MM.1S (cell line): ENCODE results near the gene CDCP2.

Source experiments
- DNase-seq: peaks from one replicate; pipeline ENCODE4 v3.0.0-alpha.2; 2015
- H2AFZ ChIP-seq: fragments of 300-600 bp; sonication (generic); 2 replicates; pipeline ENCODE4 v1.6.0; 2016; ENCODE audit warnings: antibody characterized with exemption, low read length
- H3F3A ChIP-seq: fragments of 300-600 bp; sonication (generic); 2 replicates; pipeline ENCODE4 v1.6.1; 2016; ENCODE audit warnings: mild to moderate bottlenecking, antibody characterized with exemption, low read length, moderate library complexity, mixed read lengths; ENCODE audit not compliant: insufficient read depth
- H3K27ac ChIP-seq: fragments of 300-600 bp; sonication (generic); 2 replicates; pipeline ENCODE4 v1.5.1; 2016; ENCODE audit warnings: mild to moderate bottlenecking, low read length
- H3K27me3 ChIP-seq: fragments of 300-600 bp; sonication (generic); replicated peaks from 2 replicates; pipeline ENCODE4 v1.6.0; 2016; ENCODE audit warnings: low read length; ENCODE audit not compliant: insufficient read depth
- H3K36me3 ChIP-seq: fragments of 300-600 bp; sonication (generic); replicated peaks from 2 replicates; pipeline ENCODE4 v1.6.1; 2016; ENCODE audit warnings: mild to moderate bottlenecking, low read length, mixed read lengths; ENCODE audit not compliant: insufficient read depth
- H3K4me1 ChIP-seq: fragments of 300-600 bp; sonication (generic); 2 replicates; pipeline ENCODE4 v1.6.1; 2016; ENCODE audit warnings: low read length, mixed read lengths
- H3K4me2 ChIP-seq: fragments of 300-600 bp; sonication (generic); 2 replicates; pipeline ENCODE4 v1.6.0; 2016; ENCODE audit warnings: low read depth, low read length
- H3K4me3 ChIP-seq: fragments of 300-600 bp; sonication (generic); 2 replicates; pipeline ENCODE4 v1.5.1; 2016; ENCODE audit warnings: low read length, mixed read lengths
- H3K79me2 ChIP-seq: fragments of 300-600 bp; sonication (generic); 2 replicates; pipeline ENCODE4 v1.6.1; 2016; ENCODE audit warnings: mixed run types, low read length, mixed read lengths
- H3K9ac ChIP-seq: fragments of 300-600 bp; sonication (generic); 2 replicates; pipeline ENCODE4 v1.6.1; 2016; ENCODE audit warnings: low read length, mixed read lengths
- H3K9me2 ChIP-seq: fragments of 300-600 bp; sonication (generic); replicated peaks from 2 replicates; pipeline ENCODE4 v1.6.1; 2016; ENCODE audit warnings: mild to moderate bottlenecking, low read length, mixed read lengths; ENCODE audit not compliant: insufficient read depth
- H3K9me3 ChIP-seq: fragments of 300-600 bp; sonication (generic); replicated peaks from 2 replicates; pipeline ENCODE4 v1.6.1; 2016; ENCODE audit warnings: mild to moderate bottlenecking, low read length, mixed read lengths; ENCODE audit not compliant: insufficient read depth
- H4K20me1 ChIP-seq: fragments of 300-600 bp; sonication (generic); 2 replicates; pipeline ENCODE4 v1.6.1; 2016; ENCODE audit warnings: mild to moderate bottlenecking, low read length, moderate library complexity, mixed read lengths; ENCODE audit not compliant: insufficient read depth
- CTCF ChIP-seq: fragments of 300-600 bp; sonication (generic); IDR thresholded peaks from 2 replicates; pipeline ENCODE4 v1.5.1; 2016; ENCODE audit warnings: antibody characterized with exemption, low read length, mixed read lengths
- EZH2 ChIP-seq: fragments of 300-600 bp; sonication (generic); optimal IDR thresholded peaks from 2 replicates; pipeline ENCODE3; 2017; ENCODE audit warnings: low read depth, mild to moderate bottlenecking, antibody characterized with exemption, low read length, mixed read lengths
- EZH2phosphoT487 ChIP-seq: fragments of 300-600 bp; sonication (generic); IDR thresholded peaks from 2 replicates; pipeline ENCODE4 v1.6.1; 2018; ENCODE audit warnings: antibody characterized with exemption, low read length

Gene CDCP2

GRCh38 chr1:54088385-54088784, 64.4 kb downstream of the CDCP2 start:
- H3K9me3 ChIP-seq = no peaks in the 10 kb centered on the region
- no peak overlapping the region for H3K4me3 ChIP-seq
- no peaks in the 10 kb centered on the region for H4K20me1 ChIP-seq
- H3K27me3 ChIP-seq = no peaks in the 10 kb centered on the region
- no peaks in the 10 kb centered on the region for H3K9me2 ChIP-seq
- TF ChIP-seq CTCF = no peak
- TF ChIP-seq EZH2phosphoT487 = no peak
- no peak for TF ChIP-seq EZH2
- no peaks in the 10 kb centered on the region for H3K4me1 ChIP-seq
- H3K79me2 ChIP-seq = no peaks in the 10 kb centered on the region
- H3K4me2 ChIP-seq = no peak overlapping the region
- no peak overlapping the region for H2AFZ ChIP-seq
- H3K27ac ChIP-seq = no peak overlapping the region
- no peak for DNase-seq
- H3K36me3 ChIP-seq = no peaks in the 10 kb centered on the region
- H3K9ac ChIP-seq = no peak overlapping the region
- H3F3A ChIP-seq = no peaks in the 10 kb centered on the region

DNA sequence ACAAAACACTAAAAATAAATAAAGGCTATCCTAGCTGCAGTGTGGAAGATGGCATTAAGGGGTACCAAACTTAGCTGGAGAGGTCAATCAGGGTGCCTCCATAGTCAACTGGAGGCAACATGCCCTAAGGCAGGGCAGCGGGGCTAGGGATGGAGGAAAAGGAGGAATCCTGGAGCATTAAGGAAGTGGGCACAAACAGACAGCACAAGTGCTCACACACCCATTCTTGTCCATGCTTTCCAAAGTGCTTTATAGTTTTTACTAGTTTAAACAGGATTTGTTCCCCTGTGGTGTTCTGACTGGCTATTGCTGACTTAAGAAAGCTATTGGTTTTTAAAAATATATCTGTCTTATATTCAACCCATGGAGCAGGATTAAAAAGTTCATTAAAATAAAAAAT, 66.0 kb downstream of the CDCP2 start:
- Histone ChIP-seq H3K36me3 (no peaks in the 10 kb centered on the region), H3K4me2 (no peak overlapping the region), H3K79me2 (no peaks in the 10 kb centered on the region), H3K9me2 (no peaks in the 10 kb centered on the region), H4K20me1 (no peaks in the 10 kb centered on the region), H3F3A (no peaks in the 10 kb centered on the region), H2AFZ (no peak overlapping the region), H3K9ac (no peak overlapping the region), H3K4me3 (no peak overlapping the region), H3K27ac (no peak overlapping the region), H3K4me1 (no peaks in the 10 kb centered on the region), H3K27me3 (no peaks in the 10 kb centered on the region), H3K9me3 (no peaks in the 10 kb centered on the region)
- no peak for TF ChIP-seq CTCF
- TF ChIP-seq EZH2 = no peak
- TF ChIP-seq EZH2phosphoT487 = no peak
- DNase-seq = no peak

DNA sequence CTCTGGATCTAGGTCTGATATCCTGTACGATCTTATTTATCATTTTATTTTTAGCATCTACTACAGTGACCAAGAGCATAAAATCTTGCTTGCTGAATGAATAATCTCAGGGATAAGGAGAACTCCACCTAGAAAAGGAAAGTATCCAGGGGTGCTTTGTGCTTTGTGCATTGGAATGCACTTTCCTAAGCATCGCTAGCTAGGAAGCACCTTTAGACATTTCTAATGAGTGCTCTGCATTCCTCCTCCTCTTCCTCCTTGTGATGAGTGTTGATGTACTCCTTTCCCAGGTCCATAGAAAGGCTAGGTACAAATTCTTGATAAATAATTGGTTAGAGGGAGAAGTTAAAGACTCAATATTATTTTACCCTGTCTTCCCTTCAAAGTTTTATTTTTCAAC, 68.0 kb downstream of the CDCP2 start:
- Histone ChIP-seq H3K4me2 (no peak overlapping the region), H3K79me2 (no peaks in the 10 kb centered on the region), H3K9ac (no peak overlapping the region), H3K9me2 (no peaks in the 10 kb centered on the region), H3K27ac (no peak overlapping the region), H4K20me1 (no peaks in the 10 kb centered on the region), H3K4me3 (no peak overlapping the region), H3K27me3 (no peaks in the 10 kb centered on the region), H2AFZ (no peak overlapping the region), H3K36me3 (no peaks in the 10 kb centered on the region), H3K9me3 (no peaks in the 10 kb centered on the region), H3F3A (no peaks in the 10 kb centered on the region), H3K4me1 (no peaks in the 10 kb centered on the region)
- no peak for TF ChIP-seq CTCF
- no peak for TF ChIP-seq EZH2
- TF ChIP-seq EZH2phosphoT487 = no peak
- DNase-seq = no peak
